MM.1S (cell line): ENCODE measurements around the gene SPRED1.
A peak's percentile ranks its signal among the peaks of the same experiment; 100 is the strongest.

Experiments used
- DNase-seq: peaks from one replicate; pipeline ENCODE4 v3.0.0-alpha.2; 2015
- H2AFZ ChIP-seq: fragments of 300-600 bp; sonication (generic); 2 replicates; pipeline ENCODE4 v1.6.0; 2016; ENCODE audit warnings: antibody characterized with exemption, low read length
- H3F3A ChIP-seq: fragments of 300-600 bp; sonication (generic); 2 replicates; pipeline ENCODE4 v1.6.1; 2016; ENCODE audit warnings: mild to moderate bottlenecking, antibody characterized with exemption, low read length, moderate library complexity, mixed read lengths; ENCODE audit not compliant: insufficient read depth
- H3K27ac ChIP-seq: fragments of 300-600 bp; sonication (generic); 2 replicates; pipeline ENCODE4 v1.5.1; 2016; ENCODE audit warnings: mild to moderate bottlenecking, low read length
- H3K27me3 ChIP-seq: fragments of 300-600 bp; sonication (generic); replicated peaks from 2 replicates; pipeline ENCODE4 v1.6.0; 2016; ENCODE audit warnings: low read length; ENCODE audit not compliant: insufficient read depth
- H3K36me3 ChIP-seq: fragments of 300-600 bp; sonication (generic); replicated peaks from 2 replicates; pipeline ENCODE4 v1.6.1; 2016; ENCODE audit warnings: mild to moderate bottlenecking, low read length, mixed read lengths; ENCODE audit not compliant: insufficient read depth
- H3K4me1 ChIP-seq: fragments of 300-600 bp; sonication (generic); 2 replicates; pipeline ENCODE4 v1.6.1; 2016; ENCODE audit warnings: low read length, mixed read lengths
- H3K4me2 ChIP-seq: fragments of 300-600 bp; sonication (generic); 2 replicates; pipeline ENCODE4 v1.6.0; 2016; ENCODE audit warnings: low read depth, low read length
- H3K4me3 ChIP-seq: fragments of 300-600 bp; sonication (generic); 2 replicates; pipeline ENCODE4 v1.5.1; 2016; ENCODE audit warnings: low read length, mixed read lengths
- H3K79me2 ChIP-seq: fragments of 300-600 bp; sonication (generic); 2 replicates; pipeline ENCODE4 v1.6.1; 2016; ENCODE audit warnings: mixed run types, low read length, mixed read lengths
- H3K9ac ChIP-seq: fragments of 300-600 bp; sonication (generic); 2 replicates; pipeline ENCODE4 v1.6.1; 2016; ENCODE audit warnings: low read length, mixed read lengths
- H3K9me2 ChIP-seq: fragments of 300-600 bp; sonication (generic); replicated peaks from 2 replicates; pipeline ENCODE4 v1.6.1; 2016; ENCODE audit warnings: mild to moderate bottlenecking, low read length, mixed read lengths; ENCODE audit not compliant: insufficient read depth
- H3K9me3 ChIP-seq: fragments of 300-600 bp; sonication (generic); replicated peaks from 2 replicates; pipeline ENCODE4 v1.6.1; 2016; ENCODE audit warnings: mild to moderate bottlenecking, low read length, mixed read lengths; ENCODE audit not compliant: insufficient read depth
- H4K20me1 ChIP-seq: fragments of 300-600 bp; sonication (generic); 2 replicates; pipeline ENCODE4 v1.6.1; 2016; ENCODE audit warnings: mild to moderate bottlenecking, low read length, moderate library complexity, mixed read lengths; ENCODE audit not compliant: insufficient read depth
- EZH2 ChIP-seq: fragments of 300-600 bp; sonication (generic); optimal IDR thresholded peaks from 2 replicates; pipeline ENCODE3; 2017; ENCODE audit warnings: low read depth, mild to moderate bottlenecking, antibody characterized with exemption, low read length, mixed read lengths
- EZH2phosphoT487 ChIP-seq: fragments of 300-600 bp; sonication (generic); IDR thresholded peaks from 2 replicates; pipeline ENCODE4 v1.6.1; 2018; ENCODE audit warnings: antibody characterized with exemption, low read length
- TF ChIP-seq, protein P1 (sequence below): fragments of 300-600 bp; sonication (generic); IDR thresholded peaks from 2 replicates; pipeline ENCODE4 v1.5.1; 2016; ENCODE audit warnings: antibody characterized with exemption, low read length, mixed read lengths

Gene SPRED1

DNA sequence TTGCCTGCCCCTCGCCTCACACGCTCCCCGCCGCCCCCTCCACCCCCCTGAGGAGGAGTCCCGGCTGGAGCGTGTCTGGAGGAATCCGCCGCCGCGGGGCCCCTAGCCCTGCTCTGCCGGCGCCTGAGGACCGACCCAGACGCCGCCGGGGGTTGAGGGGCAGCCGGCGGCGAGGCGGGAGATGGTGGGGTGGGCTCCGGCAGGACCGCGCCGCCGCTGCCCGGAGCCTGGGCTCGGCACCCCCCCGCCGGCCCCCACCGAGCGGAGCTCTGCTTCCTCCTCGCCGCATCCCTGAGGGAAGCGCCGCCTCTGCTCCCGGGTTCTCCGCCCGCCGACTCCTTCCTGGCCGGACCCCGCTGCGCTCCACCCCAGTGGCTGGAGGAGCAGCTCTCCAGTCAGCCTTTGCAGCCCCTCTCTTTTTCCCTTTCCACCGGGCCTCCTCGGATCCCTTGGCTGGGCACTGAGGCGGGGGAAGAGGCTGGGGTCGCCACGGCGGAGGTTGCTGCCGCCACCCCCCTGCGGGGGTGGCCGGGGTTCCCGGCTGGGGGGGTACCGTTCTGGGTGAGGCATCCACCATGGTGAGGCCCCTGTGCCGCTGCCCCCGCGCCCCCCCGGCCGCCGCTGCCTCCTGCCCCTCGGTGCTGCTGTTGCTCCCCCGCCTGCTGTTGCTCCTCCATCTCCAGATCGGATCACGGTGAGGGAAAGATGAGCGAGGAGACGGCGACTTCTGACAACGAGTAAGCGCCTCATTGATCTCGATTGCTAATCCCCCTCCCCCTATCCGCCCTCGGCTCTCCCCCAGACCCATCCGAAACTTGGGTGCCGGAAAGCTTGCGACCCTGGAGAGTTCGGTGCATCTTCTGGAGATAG is at the start of gene SPRED1:
TSS of gene SPRED1 (plus strand) at position 356 of the 870 bp plus-strand sequence. CDS start at position 706, 350 bp downstream.
- H3F3A ChIP-seq, result peaks cover 28% of the 10 kb centered on the region
- H3K4me1 ChIP-seq, result peaks cover 14% of the 10 kb centered on the region
- H3K27ac ChIP-seq, result peak within 1 kb of the TSS; percentile 71
- H2AFZ ChIP-seq, result peak within 1 kb of the TSS; percentile 66
- peak within 1 kb of the TSS; percentile 74 for H3K9ac ChIP-seq
- H3K36me3 ChIP-seq, result no peaks in the 10 kb centered on the region
- peak within 1 kb of the TSS; percentile 92 for H3K4me3 ChIP-seq
- H3K79me2 ChIP-seq, result peaks cover 52% of the 10 kb centered on the region
- no peaks in the 10 kb centered on the region for H3K27me3 ChIP-seq
- H3K4me2 ChIP-seq, result peak within 1 kb of the TSS; percentile 78
- TF ChIP-seq EZH2 (no peak), EZH2phosphoT487 (no peak)
- TF ChIP-seq, protein P1, sequence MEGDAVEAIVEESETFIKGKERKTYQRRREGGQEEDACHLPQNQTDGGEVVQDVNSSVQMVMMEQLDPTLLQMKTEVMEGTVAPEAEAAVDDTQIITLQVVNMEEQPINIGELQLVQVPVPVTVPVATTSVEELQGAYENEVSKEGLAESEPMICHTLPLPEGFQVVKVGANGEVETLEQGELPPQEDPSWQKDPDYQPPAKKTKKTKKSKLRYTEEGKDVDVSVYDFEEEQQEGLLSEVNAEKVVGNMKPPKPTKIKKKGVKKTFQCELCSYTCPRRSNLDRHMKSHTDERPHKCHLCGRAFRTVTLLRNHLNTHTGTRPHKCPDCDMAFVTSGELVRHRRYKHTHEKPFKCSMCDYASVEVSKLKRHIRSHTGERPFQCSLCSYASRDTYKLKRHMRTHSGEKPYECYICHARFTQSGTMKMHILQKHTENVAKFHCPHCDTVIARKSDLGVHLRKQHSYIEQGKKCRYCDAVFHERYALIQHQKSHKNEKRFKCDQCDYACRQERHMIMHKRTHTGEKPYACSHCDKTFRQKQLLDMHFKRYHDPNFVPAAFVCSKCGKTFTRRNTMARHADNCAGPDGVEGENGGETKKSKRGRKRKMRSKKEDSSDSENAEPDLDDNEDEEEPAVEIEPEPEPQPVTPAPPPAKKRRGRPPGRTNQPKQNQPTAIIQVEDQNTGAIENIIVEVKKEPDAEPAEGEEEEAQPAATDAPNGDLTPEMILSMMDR, result no peak
- peaks cover 13% of the 10 kb centered on the region for H4K20me1 ChIP-seq
- peak; percentile 19 for DNase-seq
- no peaks in the 10 kb centered on the region for H3K9me3 ChIP-seq
- H3K9me2 ChIP-seq, result no peaks in the 10 kb centered on the region

DNA sequence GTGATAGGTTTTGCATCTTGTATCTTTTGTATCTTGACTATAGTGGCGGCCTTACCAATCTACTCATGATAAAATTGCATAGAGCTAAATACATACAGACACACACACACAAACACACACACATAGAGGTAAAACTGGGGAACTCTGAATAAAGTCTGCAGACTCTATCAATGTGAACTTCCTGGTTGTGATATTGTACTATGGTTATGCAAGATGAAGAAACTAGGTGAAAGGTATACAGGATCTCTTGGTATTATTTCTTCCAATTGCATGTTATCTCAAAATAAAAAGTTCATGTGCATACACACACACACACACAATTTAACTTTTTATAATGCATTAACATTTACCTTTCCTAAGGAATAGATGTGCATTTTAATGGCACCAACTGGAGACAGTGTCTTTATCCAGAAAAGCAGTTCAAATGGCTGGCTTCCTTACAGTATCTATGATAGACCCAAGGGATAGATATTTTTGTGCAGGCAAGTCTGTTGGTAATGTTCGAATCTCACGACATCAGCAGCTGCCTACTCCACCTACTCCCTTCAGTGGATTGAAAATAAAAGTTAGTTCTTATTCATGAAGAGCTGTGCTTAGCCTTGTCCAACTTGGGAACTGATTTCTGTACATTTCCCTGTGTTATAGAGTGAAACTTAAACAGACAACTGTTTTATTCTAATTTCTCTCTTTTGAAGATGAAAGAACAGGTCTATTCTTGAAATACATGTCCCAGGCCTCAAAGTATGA is 46.9 kb upstream of the SPRED1 start:
- no peak overlapping the region for H3K27ac ChIP-seq
- H2AFZ ChIP-seq, result no peak overlapping the region
- H3F3A ChIP-seq, result no peaks in the 10 kb centered on the region

DNA sequence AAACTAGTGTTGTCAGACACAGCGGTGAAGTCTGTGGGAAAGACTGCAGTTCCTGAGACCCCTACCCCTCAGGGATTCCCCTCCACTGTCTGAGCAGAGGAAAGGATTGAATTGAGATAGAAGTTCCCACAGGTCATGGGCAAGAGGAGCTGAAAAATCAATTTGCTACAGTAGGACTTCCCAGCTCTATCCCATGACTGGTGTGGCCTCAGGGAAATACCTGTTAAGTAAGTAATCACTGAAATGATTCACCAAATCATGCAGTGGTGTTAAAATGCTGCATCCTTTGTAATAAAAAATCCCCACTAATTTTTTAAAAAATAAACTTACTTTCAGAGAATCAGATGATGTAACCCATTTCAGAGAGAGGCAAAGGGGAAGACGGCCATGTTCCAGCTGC is 45.0 kb upstream of the SPRED1 start:
- no peak overlapping the region for H2AFZ ChIP-seq
- no peak overlapping the region for H3K9ac ChIP-seq
- no peaks in the 10 kb centered on the region for H3K36me3 ChIP-seq
- H3K27me3 ChIP-seq, result no peaks in the 10 kb centered on the region
- H3K9me3 ChIP-seq, result no peaks in the 10 kb centered on the region
- no peak overlapping the region for H3K27ac ChIP-seq
- no peaks in the 10 kb centered on the region for H3K79me2 ChIP-seq
- no peaks in the 10 kb centered on the region for H3K9me2 ChIP-seq
- DNase-seq, result no peak
- no peaks in the 10 kb centered on the region for H3F3A ChIP-seq
- no peak overlapping the region for H3K4me3 ChIP-seq
- no peak overlapping the region for H3K4me2 ChIP-seq
- H4K20me1 ChIP-seq, result no peaks in the 10 kb centered on the region
- H3K4me1 ChIP-seq, result no peaks in the 10 kb centered on the region
- no peak for TF ChIP-seq EZH2phosphoT487
- TF ChIP-seq EZH2, result no peak
- TF ChIP-seq, protein P1, result no peak

More for the DNA sequence above, 46.9 kb upstream of the SPRED1 start:
- TF ChIP-seq, protein P1, result no peak
- TF ChIP-seq EZH2, result no peak
- TF ChIP-seq EZH2phosphoT487, result no peak
- no peaks in the 10 kb centered on the region for H3K9me3 ChIP-seq
- no peaks in the 10 kb centered on the region for H4K20me1 ChIP-seq
- no peaks in the 10 kb centered on the region for H3K4me1 ChIP-seq
- H3K27me3 ChIP-seq, result no peaks in the 10 kb centered on the region
- no peaks in the 10 kb centered on the region for H3K36me3 ChIP-seq
- no peaks in the 10 kb centered on the region for H3K79me2 ChIP-seq
- H3K4me3 ChIP-seq, result no peak overlapping the region
- no peak overlapping the region for H3K9ac ChIP-seq
- no peak overlapping the region for H3K4me2 ChIP-seq
- H3K9me2 ChIP-seq, result no peaks in the 10 kb centered on the region
- DNase-seq, result no peak
